Ectodermal cell (in vitro differentiated cells): ENCODE data around the gene FOXO4.
A peak's percentile ranks its signal among the peaks of the same experiment; 100 is the strongest.

Experiments
- H3K27ac ChIP-seq: 2 replicates; pipeline ENCODE4 v1.7.0; 2013; ENCODE audit warnings: mild to moderate bottlenecking, low read depth, low read length; ENCODE audit not compliant: insufficient read depth, poor library complexity, severe bottlenecking
- H3K27me3 ChIP-seq: 2 replicates; pipeline ENCODE4 v1.7.0; 2013; ENCODE audit warnings: mild to moderate bottlenecking, low read length; ENCODE audit not compliant: insufficient read depth, control insufficient read depth, poor library complexity, severe bottlenecking
- H3K36me3 ChIP-seq: one replicate; pipeline ENCODE4 v1.7.0; 2013; ENCODE audit warnings: low read length; ENCODE audit not compliant: control insufficient read depth, insufficient read depth
- H3K4me1 ChIP-seq: one replicate; pipeline ENCODE4 v1.7.0; 2013; ENCODE audit warnings: low read length; ENCODE audit not compliant: control insufficient read depth, insufficient read depth
- H3K4me3 ChIP-seq: 2 replicates; pipeline ENCODE4 v1.7.0; 2013; ENCODE audit warnings: low read depth, low read length, control low read depth; ENCODE audit not compliant: insufficient read depth
- H3K9me3 ChIP-seq: 2 replicates; pipeline ENCODE4 v1.7.0; 2013; ENCODE audit warnings: mild to moderate bottlenecking, low read length, moderate library complexity; ENCODE audit not compliant: control insufficient read depth
- WGBS, 2 experiments: methylation state at CpG; one replicate each; pipeline ENCODE4 v1.1.7; 2013; ENCODE audit warnings: missing lambda C conversion rate in 2 of 2; 5-methylcytosine and 5-hydroxymethylcytosine counted together

FOXO4 gene

DNA sequence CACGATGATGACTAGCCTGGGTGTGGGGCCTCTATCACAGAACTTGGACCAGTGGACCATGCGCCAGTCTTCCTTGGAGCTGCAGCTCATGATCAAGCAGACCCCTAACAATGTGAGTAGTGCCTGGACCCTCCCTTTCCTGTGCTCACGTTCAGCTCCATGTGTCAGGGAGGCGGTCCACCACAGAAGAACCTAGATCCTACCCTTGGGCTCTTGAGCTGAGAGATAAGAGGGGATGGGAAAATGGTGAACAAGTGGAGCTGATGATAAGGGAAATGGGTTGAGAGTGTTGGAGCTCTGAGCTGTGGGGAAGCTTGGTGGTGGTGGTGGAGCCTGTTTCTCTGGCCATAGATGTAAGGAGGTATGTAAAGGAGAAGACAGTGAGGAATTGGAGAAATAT is 35.9 kb downstream of the FOXO4 start:
- H3K9me3 ChIP-seq, result no peaks in the 10 kb centered on the region
- H3K36me3 ChIP-seq, result peaks cover 8% of the 10 kb centered on the region
- no peaks in the 10 kb centered on the region for H3K27me3 ChIP-seq
- H3K27ac ChIP-seq, result no peak overlapping the region
- WGBS, 2 experiments, result 95 to 96% methylated on average over 4 of the region's 4 CpGs
- no peaks in the 10 kb centered on the region for H3K4me1 ChIP-seq
- H3K4me3 ChIP-seq, result no peak overlapping the region

GRCh38 chrX:71140440-71140839 is 44.8 kb downstream of the FOXO4 start:
- Histone ChIP-seq H3K4me3 (no peak overlapping the region), H3K4me1 (no peaks in the 10 kb centered on the region), H3K9me3 (no peaks in the 10 kb centered on the region), H3K27ac (no peak overlapping the region), H3K36me3 (peaks cover 9% of the 10 kb centered on the region), H3K27me3 (no peaks in the 10 kb centered on the region)
- 89 to 95% methylated on average over 6 of the region's 6 CpGs for WGBS, 2 experiments

DNA sequence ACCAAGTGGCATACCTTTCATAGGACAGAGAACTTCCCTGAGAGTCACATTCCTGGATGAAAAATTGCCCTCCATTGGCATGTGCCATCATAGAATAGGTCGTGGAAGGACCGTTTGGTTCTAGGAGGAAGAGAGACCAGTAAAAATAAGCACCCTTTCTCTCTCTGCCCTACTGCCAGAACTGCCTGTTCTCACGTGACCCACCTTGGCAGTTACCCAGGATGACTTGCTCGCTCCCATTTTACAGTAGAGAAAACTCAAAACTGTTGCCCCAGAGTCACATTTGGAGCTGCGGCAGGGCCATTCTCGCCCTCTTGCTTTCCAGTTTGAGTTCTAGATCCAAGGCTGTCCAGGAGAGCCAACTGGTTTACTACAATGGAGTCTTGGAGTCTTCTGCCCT is 47.9 kb downstream of the FOXO4 start:
- H3K4me1 ChIP-seq, result peaks cover 5% of the 10 kb centered on the region
- no peak overlapping the region for H3K27ac ChIP-seq
- H3K27me3 ChIP-seq, result no peaks in the 10 kb centered on the region
- H3K9me3 ChIP-seq, result no peaks in the 10 kb centered on the region
- H3K36me3 ChIP-seq, result no peaks in the 10 kb centered on the region
- no peak overlapping the region for H3K4me3 ChIP-seq
- 93 to 98% methylated on average over 6 of the region's 6 CpGs for WGBS, 2 experiments

DNA sequence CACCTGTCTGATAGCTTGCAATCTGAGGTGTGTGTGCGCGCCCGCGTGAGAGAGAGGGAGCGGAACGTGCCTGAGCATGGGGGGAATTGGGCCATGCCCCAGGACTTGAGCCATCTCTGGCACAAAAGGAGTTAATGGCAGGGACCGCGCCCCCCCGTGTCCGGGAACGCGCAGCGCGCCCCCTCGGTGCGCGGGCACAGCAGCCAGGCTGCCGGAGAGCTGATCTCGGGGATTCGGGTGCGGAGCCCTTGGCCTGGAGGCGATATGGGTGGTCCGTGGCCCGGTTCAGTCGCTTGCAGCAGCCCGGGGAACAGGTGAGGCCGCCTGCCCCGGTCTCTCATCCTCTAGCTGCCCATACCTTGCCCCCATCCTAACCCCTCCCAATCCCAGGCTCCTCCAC is 49.0 kb downstream of the FOXO4 start, which contains the start of gene NLGN3:
NLGN3 (plus strand) TSS at position 191 of the 400 bp plus-strand sequence. CDS start 2,909 bp downstream, outside the sequence.
- Histone ChIP-seq H3K9me3 (no peaks in the 10 kb centered on the region), H3K4me3 (peak within 1 kb of the TSS; percentile 51), H3K27ac (no peak within 1 kb of the TSS), H3K36me3 (no peaks in the 10 kb centered on the region), H3K27me3 (no peaks in the 10 kb centered on the region), H3K4me1 (peaks cover 5% of the 10 kb centered on the region)
- 1 to 2% methylated on average over 28 of the region's 28 CpGs for WGBS, 2 experiments

GRCh38 chrX:71147496-71148277 is 52.0 kb downstream of the FOXO4 start:
- no peak overlapping the region for H3K4me3 ChIP-seq
- no peaks in the 10 kb centered on the region for H3K36me3 ChIP-seq
- WGBS, 2 experiments, result 90 to 93% methylated on average over 28 of the region's 28 CpGs
- peaks cover 5% of the 10 kb centered on the region for H3K4me1 ChIP-seq
- no peaks in the 10 kb centered on the region for H3K9me3 ChIP-seq
- H3K27me3 ChIP-seq, result no peaks in the 10 kb centered on the region
- no peak overlapping the region for H3K27ac ChIP-seq

DNA sequence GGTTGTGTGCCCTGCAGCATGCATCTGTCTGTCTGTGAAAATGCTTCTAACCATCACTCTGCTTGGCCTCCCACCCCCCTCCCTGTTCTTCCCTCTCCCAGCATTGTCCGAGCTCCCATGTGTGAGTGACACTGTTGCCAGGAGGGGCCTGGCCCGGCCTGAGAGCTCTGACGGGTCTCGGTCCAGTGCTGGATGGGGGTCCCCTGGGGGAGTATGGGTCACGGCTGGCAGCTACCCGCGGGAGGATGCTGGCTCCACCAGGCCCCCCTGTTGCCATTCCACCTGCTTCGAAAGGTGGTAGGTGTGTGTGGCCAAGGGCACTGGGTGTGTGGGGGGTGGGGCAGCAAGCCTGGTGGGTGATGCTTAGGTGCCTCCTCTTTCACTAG is 52.6 kb downstream of the FOXO4 start:
- Histone ChIP-seq H3K9me3 (no peaks in the 10 kb centered on the region), H3K27ac (no peak overlapping the region), H3K4me1 (peaks cover 5% of the 10 kb centered on the region), H3K27me3 (no peaks in the 10 kb centered on the region), H3K36me3 (no peaks in the 10 kb centered on the region), H3K4me3 (no peak overlapping the region)
- WGBS, 2 experiments, result 83 to 91% methylated on average over 8 of the region's 8 CpGs

DNA sequence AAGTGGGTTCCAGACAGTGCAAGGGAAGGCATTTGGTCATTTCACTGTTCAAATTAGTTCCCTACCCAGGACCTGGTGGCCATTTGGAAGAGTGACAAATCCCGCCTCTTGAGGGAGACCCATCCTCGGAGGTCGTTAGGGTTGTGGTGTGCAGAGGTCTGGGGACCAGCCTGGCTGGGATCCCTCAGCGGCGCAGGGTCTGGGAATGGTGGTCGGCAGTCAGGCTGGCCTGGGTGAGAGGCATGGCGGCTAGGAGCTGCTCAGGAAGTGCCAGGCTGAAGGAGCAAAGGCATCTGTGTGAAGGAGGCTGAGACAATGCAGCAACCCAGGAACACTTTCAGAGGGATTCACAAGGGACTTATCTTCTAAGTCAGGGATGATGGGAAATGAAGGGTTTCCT is 55.7 kb downstream of the FOXO4 start:
- 89 to 92% methylated on average over 7 of the region's 7 CpGs for WGBS, 2 experiments
- Histone ChIP-seq H3K27ac (no peak overlapping the region), H3K4me3 (no peak overlapping the region), H3K4me1 (peaks cover 5% of the 10 kb centered on the region), H3K9me3 (no peaks in the 10 kb centered on the region), H3K27me3 (no peaks in the 10 kb centered on the region), H3K36me3 (no peaks in the 10 kb centered on the region)
